ENCODE data around the gene FBXL13.

FBXL13 gene

GRCh38 chr7:102828286-102828685 lies 246.3 kb downstream of the FBXL13 start:
- TF ChIP-seq TEAD4 (IDR thresholded peaks at IDR 0.05) (no peak), CREB1 (IDR thresholded peaks at IDR 0.05; ENCODE audit: low read depth) (no peak), MAX (IDR thresholded peaks at IDR 0.05) (no peak)

GRCh38 chr7:102823390-102824119 lies 251.0 kb downstream of the FBXL13 start:
- no peak for TF ChIP-seq USF1 (IDR thresholded peaks at IDR 0.05)
- TF ChIP-seq EGR1 (IDR thresholded peaks at IDR 0.05) = no peak
- no peak for TF ChIP-seq ZBTB7A (IDR thresholded peaks at IDR 0.05; ENCODE audit: low read depth)
- TF ChIP-seq RAD21 (IDR thresholded peaks at IDR 0.05; ENCODE audit: low read depth) = no peak
- no peak for TF ChIP-seq TEAD4 (IDR thresholded peaks at IDR 0.05)
- no peak for TF ChIP-seq CEBPB (IDR thresholded peaks at IDR 0.05)
- no peak for TF ChIP-seq NFIC (IDR thresholded peaks at IDR 0.05)

- TF ChIP-seq TAF1 (IDR thresholded peaks at IDR 0.05; ENCODE audit: low read depth) (no peak), TCF12 (IDR thresholded peaks at IDR 0.05; ENCODE audit: low read depth) (no peak), NFIC (IDR thresholded peaks at IDR 0.05) (no peak), YY1 (IDR thresholded peaks at IDR 0.05; ENCODE audit: low read depth) (no peak), EP300 (IDR thresholded peaks at IDR 0.05; ENCODE audit: borderline replicate concordance) (no peak), FOXM1 (IDR thresholded peaks at IDR 0.05; ENCODE audit: borderline replicate concordance, low read depth) (no peak), CREB1 (IDR thresholded peaks at IDR 0.05; ENCODE audit: low read depth) (no peak), MAX (IDR thresholded peaks at IDR 0.05) (no peak), RAD21 (IDR thresholded peaks at IDR 0.05; ENCODE audit: low read depth) (no peak), CEBPB (IDR thresholded peaks at IDR 0.05) (no peak)
These were observed 252.4 kb downstream of the FBXL13 start for GRCh38 chr7:102821994-102822747.

GRCh38 chr7:102819151-102819550 lies 255.4 kb downstream of the FBXL13 start:
- TF ChIP-seq NFIC (IDR thresholded peaks at IDR 0.05) (no peak), EGR1 (IDR thresholded peaks at IDR 0.05) (no peak), FOXM1 (IDR thresholded peaks at IDR 0.05; ENCODE audit: borderline replicate concordance, low read depth) (no peak), ZBTB7A (IDR thresholded peaks at IDR 0.05; ENCODE audit: low read depth) (no peak), TEAD4 (IDR thresholded peaks at IDR 0.05) (no peak), CEBPB (IDR thresholded peaks at IDR 0.05) (no peak)

GRCh38 chr7:102817616-102818573 lies 256.7 kb downstream of the FBXL13 start:
- TF ChIP-seq EGR1 (IDR thresholded peaks at IDR 0.05) (no peak), TAF1 (IDR thresholded peaks at IDR 0.05; ENCODE audit: low read depth) (no peak), CREB1 (IDR thresholded peaks at IDR 0.05; ENCODE audit: low read depth) (no peak)

- no peak for TF ChIP-seq CEBPB (IDR thresholded peaks at IDR 0.05)
- no peak for TF ChIP-seq RAD21 (IDR thresholded peaks at IDR 0.05; ENCODE audit: low read depth)
- TF ChIP-seq TAF1 (IDR thresholded peaks at IDR 0.05; ENCODE audit: low read depth) = no peak
- TF ChIP-seq FOXM1 (IDR thresholded peaks at IDR 0.05; ENCODE audit: borderline replicate concordance, low read depth) = no peak
- no peak for TF ChIP-seq REST (IDR thresholded peaks at IDR 0.05; ENCODE audit: low read depth)
- TF ChIP-seq ZBTB7A (IDR thresholded peaks at IDR 0.05; ENCODE audit: low read depth) = no peak
- no peak for TF ChIP-seq EP300 (IDR thresholded peaks at IDR 0.05; ENCODE audit: borderline replicate concordance)
- TF ChIP-seq USF1 (IDR thresholded peaks at IDR 0.05) = no peak
These were observed 260.5 kb downstream of the FBXL13 start for GRCh38 chr7:102814025-102814471.

Data from Ishikawa (cell line).